Measurements from ENCODE around the gene TPRG1.

GRCh38 chr3:189363590-189364255 lies 192.0 kb downstream of the TPRG1 start:
- TF ChIP-seq CTCF (IDR thresholded peaks at IDR 0.05) (no peak), EZH2 (IDR thresholded peaks at IDR 0.05) (no peak), EZH2phosphoT487 (IDR thresholded peaks at IDR 0.05) (no peak)

Measured in neural progenitor cell (in vitro differentiated cells).